H1 (cell line): ENCODE data around the gene RELN.

Experiments used
- CREB1 ChIP-seq: IDR thresholded peaks from 2 replicates; pipeline ENCODE4 v1.6.1; 2012; ENCODE audit warnings: inconsistent platforms
- CTCF ChIP-seq, 3 experiments: IDR thresholded peaks; 1 replicate in 2 of 3; 2 replicates in 1 of 3; pipeline versions ENCODE4 v1.5.1 to v1.6.1; 2011; ENCODE audit warnings: low read length in 3 of 3, mild to moderate bottlenecking in 3 of 3, inconsistent platforms in 2 of 3, low read depth in 1 of 3, moderate library complexity in 1 of 3; ENCODE audit not compliant: insufficient read depth in 1 of 3; ENCODE audit errors: control extremely low read depth in 1 of 3
- EZH2 ChIP-seq: fragments of 200-600 bp; sonication (generic); IDR thresholded peaks from 2 replicates; pipeline ENCODE4 v1.7.1; 2012; ENCODE audit warnings: low read depth, mild to moderate bottlenecking, moderate library complexity, low read length, inconsistent platforms; ENCODE audit not compliant: severe bottlenecking
- FOSL1 ChIP-seq: IDR thresholded peaks from 2 replicates; pipeline ENCODE4 v1.6.1; 2011; ENCODE audit warnings: mild to moderate bottlenecking, low read depth, low read length, moderate library complexity; ENCODE audit not compliant: insufficient read depth
- JUND ChIP-seq: IDR thresholded peaks from 2 replicates; pipeline ENCODE4 v1.6.1; 2011; ENCODE audit warnings: mild to moderate bottlenecking, improper control_type of control experiment, low read length
- MAFK ChIP-seq: IDR thresholded peaks from 2 replicates; pipeline ENCODE4 v1.6.1; 2012; ENCODE audit warnings: low read depth, mild to moderate bottlenecking, improper control_type of control experiment, low read length
- MAX ChIP-seq: IDR thresholded peaks from 2 replicates; pipeline ENCODE4 v1.6.1; 2012; ENCODE audit warnings: inconsistent platforms
- NRF1 ChIP-seq: IDR thresholded peaks from 2 replicates; pipeline ENCODE4 v1.6.1; 2011; ENCODE audit warnings: mild to moderate bottlenecking, low read depth, low read length, improper control_type of control experiment
- POLR2A ChIP-seq, 2 experiments: IDR thresholded peaks; 1 replicate in 1 of 2; 2 replicates in 1 of 2; pipeline ENCODE4 v1.6.1; 2011; ENCODE audit warnings: low read depth in 2 of 2, low read length in 2 of 2, mild to moderate bottlenecking in 2 of 2; ENCODE audit errors: control extremely low read depth in 1 of 2
- POLR2AphosphoS5 ChIP-seq: IDR thresholded peaks from 2 replicates; pipeline ENCODE4 v1.6.1; 2011; ENCODE audit warnings: low read depth, low read length
- SP1 ChIP-seq: IDR thresholded peaks from 2 replicates; pipeline ENCODE4 v1.6.1; 2011; ENCODE audit warnings: low read depth, low read length
- USF2 ChIP-seq: IDR thresholded peaks from 2 replicates; pipeline ENCODE4 v1.6.1; 2011; ENCODE audit warnings: low read length, improper control_type of control experiment

- TF ChIP-seq MAX (no peak), POLR2A (IDR thresholded peaks at IDR 0.05; ENCODE audit: control extremely low read depth in 1 of 2, low read depth in 2 of 2, low read length in 2 of 2) (no peak), POLR2AphosphoS5 (no peak), CTCF (IDR thresholded peaks at IDR 0.05; ENCODE audit: control extremely low read depth in 1 of 3, insufficient read depth in 1 of 3, low read depth in 1 of 3, low read length in 3 of 3) (no peak), MAFK (no peak), SP1 (no peak), EZH2 (no peak), FOSL1 (no peak), JUND (no peak), USF2 (no peak), CREB1 (no peak), NRF1 (no peak)
These were observed 429.3 kb downstream of the RELN start for GRCh38 chr7:103560136-103560535.
